ENCODE results near the gene HDAC4. TPM values are rescaled to one million over a fixed set of nuclear protein-coding genes. Genes with fewer than 3 reads are reported as not detected.

HDAC4 gene
- total RNA-seq, 1 experiment from 2014 or later, result 40.1 TPM

DNA sequence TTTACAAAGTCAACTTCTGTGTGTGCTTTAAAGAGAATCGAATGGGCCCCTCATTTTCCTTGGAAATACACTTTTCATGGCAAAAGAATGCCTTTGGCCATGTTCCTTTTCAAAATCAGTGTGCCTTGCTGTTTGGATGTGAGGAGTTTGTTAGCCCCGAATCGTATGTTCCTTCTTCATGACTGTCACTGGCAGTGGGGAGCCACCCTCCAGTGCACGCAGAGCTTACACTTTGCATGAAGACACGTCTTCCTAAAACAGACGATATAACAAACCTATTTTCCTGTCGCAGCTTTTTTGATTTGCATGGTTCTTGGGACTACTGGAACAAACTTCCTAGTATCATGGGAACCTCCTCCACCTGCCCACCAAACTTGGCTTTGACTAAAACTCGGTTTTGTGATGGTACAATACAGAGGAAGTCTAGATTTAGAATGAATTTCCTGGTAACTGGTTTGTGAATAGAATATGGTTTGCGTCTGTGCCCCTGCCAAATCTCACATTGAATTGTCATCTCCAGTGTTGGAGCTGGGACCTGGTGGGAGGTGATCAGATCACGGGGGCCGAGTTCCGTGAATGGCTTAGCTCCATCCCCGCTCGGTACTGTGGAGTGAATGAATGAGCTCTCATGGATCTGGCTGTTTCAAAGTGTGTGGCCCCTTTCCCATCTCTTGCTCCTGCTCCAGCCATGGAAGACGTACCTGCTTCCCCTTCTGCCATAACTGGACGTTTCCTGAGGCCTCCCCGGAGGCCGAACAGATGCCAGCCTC lies 358.1 kb downstream of the HDAC4 start:
- H3K27me3 ChIP-seq (ENCODE audit: control insufficient read depth, insufficient read depth, low read length), result no peaks in the 10 kb centered on the region
- BruUV-seq (replicated peaks), result no TSS peak
- ATAC-seq (no peak), DNase-seq (ENCODE audit: low read depth, low spot score) (no peak)
- ChIA-PET POLR2A (no interaction called here), CTCF (no interaction called here)
- H3K4me3 ChIP-seq (ENCODE audit: low read depth in 2 of 2, low read length in 2 of 2), result no peak overlapping the region
- H3K4me1 ChIP-seq (ENCODE audit: control insufficient read depth, insufficient read depth, low read length), result no peaks in the 10 kb centered on the region
- no peaks in the 10 kb centered on the region for H3K9me3 ChIP-seq (ENCODE audit: control insufficient read depth, insufficient read depth, low read depth, low read length)
- H3K27ac ChIP-seq (ENCODE audit: low read length), result no peak overlapping the region
- intact Hi-C loops (cut with micrococcal nuclease; ENCODE audit: unreplicated experiment) (no loop called here), in situ Hi-C loops (cut with HindIII; ENCODE audit: low pct_unique_long_range_greater_than_20kb, low sequenced_read_pairs) (no loop called here)
- H3K36me3 ChIP-seq (ENCODE audit: control insufficient read depth, insufficient read depth, low read length), result no peaks in the 10 kb centered on the region
- TF ChIP-seq POLR2AphosphoS5 (IDR thresholded peaks at IDR 0.05; ENCODE audit: low read depth, low read length) (no peak), TCF7L2 (IDR thresholded peaks at IDR 0.05; ENCODE audit: low read depth, low read length) (no peak), REST (IDR thresholded peaks at IDR 0.05; ENCODE audit: insufficient read depth in 1 of 2, low read depth in 2 of 2, low read length in 1 of 2) (no peak)

DNA sequence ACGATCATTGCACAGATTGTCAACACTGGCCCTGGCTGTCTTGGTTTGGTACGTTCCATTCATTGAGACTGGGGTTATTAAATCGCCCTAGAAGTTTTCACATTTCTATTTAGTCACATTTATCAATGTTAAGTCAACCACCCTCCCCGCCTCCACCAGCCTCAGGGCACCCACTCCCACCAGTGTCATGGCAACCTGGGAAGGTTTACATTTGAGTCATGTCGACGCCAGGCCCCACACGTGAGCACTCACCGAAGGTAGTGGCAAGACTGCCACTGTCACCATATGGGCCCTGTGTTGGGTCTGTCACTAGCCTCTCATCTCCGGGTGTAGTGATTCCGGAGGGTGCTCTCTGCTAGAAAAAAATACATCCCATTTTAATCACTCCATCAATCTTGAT lies 358.8 kb downstream of the HDAC4 start:
- ChIA-PET CTCF (no interaction called here), POLR2A (no interaction called here)
- Histone ChIP-seq H3K27ac (ENCODE audit: low read length) (no peak overlapping the region), H3K4me3 (ENCODE audit: low read depth in 2 of 2, low read length in 2 of 2) (no peak overlapping the region), H3K27me3 (ENCODE audit: control insufficient read depth, insufficient read depth, low read length) (no peaks in the 10 kb centered on the region), H3K36me3 (ENCODE audit: control insufficient read depth, insufficient read depth, low read length) (no peaks in the 10 kb centered on the region), H3K9me3 (ENCODE audit: control insufficient read depth, insufficient read depth, low read depth, low read length) (no peaks in the 10 kb centered on the region), H3K4me1 (ENCODE audit: control insufficient read depth, insufficient read depth, low read length) (no peaks in the 10 kb centered on the region)
- no peak for TF ChIP-seq CTCF (IDR thresholded peaks at IDR 0.05)
- TF ChIP-seq TCF7L2 (IDR thresholded peaks at IDR 0.05; ENCODE audit: low read depth, low read length), result no peak
- no peak for TF ChIP-seq POLR2AphosphoS5 (IDR thresholded peaks at IDR 0.05; ENCODE audit: low read depth, low read length)
- no peak for TF ChIP-seq SIN3A (IDR thresholded peaks at IDR 0.05; ENCODE audit: borderline replicate concordance, insufficient read depth, low read depth, low read length)
- no peak for TF ChIP-seq REST (IDR thresholded peaks at IDR 0.05; ENCODE audit: insufficient read depth in 1 of 2, low read depth in 2 of 2, low read length in 1 of 2)
- in situ Hi-C loops (cut with HindIII; ENCODE audit: low pct_unique_long_range_greater_than_20kb, low sequenced_read_pairs), result no loop called here
- intact Hi-C loops (cut with micrococcal nuclease; ENCODE audit: unreplicated experiment), result no loop called here
- ATAC-seq (no peak), DNase-seq (ENCODE audit: low read depth, low spot score) (no peak)
- BruUV-seq (replicated peaks), result no TSS peak
